K562 (cell line): ENCODE data around the gene CSPG5. TPM values are rescaled to one million over a fixed set of nuclear protein-coding genes. Genes with fewer than 3 reads are reported as not detected.

ENCODE experiments used
- MGA ChIP-seq: fragments of 450-650 bp; IDR thresholded peaks from 2 replicates; pipeline ENCODE4 v1.6.1; 2016; ENCODE audit warnings: mild to moderate bottlenecking, moderate library complexity
- polyA plus RNA-seq, 8 experiments: library from polyadenylated mRNA; depleted of rRNA in 4 of 8; stranded (reverse) in 5 of 8; unstranded in 3 of 8; fragments of >200 nt; fragmentation: Nextera tagmentation in 2 of 8; fragmentation: Illumina TruSeq in 1 of 8; extraction: Ambion mirVana in 2 of 8; extraction: Trizol in 1 of 8; gene quantifications; 2 replicates each; pipeline versions ENCODE4 v1.2.1 to v1.2.3, GENCODE V29; 2011 to 2014; ENCODE audit warnings: inconsistent platforms in 1 of 8, missing spikeins in 1 of 8
- total RNA-seq, 7 experiments: library from RNA; depleted of rRNA in 6 of 7; stranded (reverse); fragments of >200 nt in 6 of 7; fragmentation: Illumina TruSeq in 2 of 7; extraction: Trizol in 2 of 7; gene quantifications; 2 replicates each; pipeline versions ENCODE4 v1.2.1 to v1.2.3, GENCODE V29; 2011 to 2021; ENCODE audit warnings: low replicate concordance in 1 of 7

CSPG5 gene
- total and polyA plus RNA-seq, 9 of the 15 experiments (the other 6 are each of a cell fraction or from before 2014, with no cell fraction given), result 0.06 to 3.3 (median 2.4) TPM

GRCh38 chr3:47515864-47516319 lies 62.8 kb downstream of the CSPG5 start (continued):
- TF ChIP-seq MGA, result peak; percentile 83
